Activated T-helper 1 cell treated with Interleukin-2 at 50 U/mL for 16 hours (primary cell): Measurements from ENCODE around the gene SLC16A13.
"Not testable (repeated sequence)": the region's sequence is repeated elsewhere in the genome, so short reads cannot be mapped to it uniquely, and the experiment has no call there.

Source experiments
- DNase-seq: peaks from one replicate; pipeline ENCODE4 v3.0.0-alpha.2; 2020; ENCODE audit warnings: low read depth

The SLC16A13 gene

GRCh38 chr17:7035591-7036368 lies at the start of gene SLC16A13:
TSS of gene SLC16A13 (plus strand) at chr17:7036015. CDS start at chr17:7036383, 368 bp downstream.
- peak; percentile 97 for DNase-seq

- DNase-seq, result no peak
Measured at GRCh38 chr17:6986676-6987075, 49.1 kb upstream of the SLC16A13 start.

GRCh38 chr17:6989779-6990178 lies 46.0 kb upstream of the SLC16A13 start:
- DNase-seq, result no peak

- DNase-seq, result not testable (repeated sequence)
Measured at GRCh38 chr17:6993613-6994056, 42.2 kb upstream of the SLC16A13 start.

GRCh38 chr17:6994118-6994598 lies 41.7 kb upstream of the SLC16A13 start:
- no peak for DNase-seq

- DNase-seq, result no peak
Measured at GRCh38 chr17:6994666-6995256, 41.1 kb upstream of the SLC16A13 start.

GRCh38 chr17:6995500-6996255 lies 40.1 kb upstream of the SLC16A13 start, which contains the start of gene ALOX12:
TSS of gene ALOX12 (plus strand) at chr17:6996049. CDS start at chr17:6996118, 69 bp downstream.
- no peak for DNase-seq

GRCh38 chr17:6996256-6997011 lies 39.4 kb upstream of the SLC16A13 start:
- no peak for DNase-seq

GRCh38 chr17:6997171-6997570 lies 38.6 kb upstream of the SLC16A13 start:
- DNase-seq, result no peak

GRCh38 chr17:6998855-6999508 lies 36.8 kb upstream of the SLC16A13 start:
- DNase-seq, result no peak

GRCh38 chr17:7001318-7001961 lies 34.4 kb upstream of the SLC16A13 start:
- no peak for DNase-seq

- DNase-seq, result no peak
Measured at GRCh38 chr17:7002288-7003047, 33.3 kb upstream of the SLC16A13 start.

GRCh38 chr17:7003745-7004144 lies 32.1 kb upstream of the SLC16A13 start:
- DNase-seq, result no peak

- no peak for DNase-seq
Measured at GRCh38 chr17:7004398-7005253, 31.2 kb upstream of the SLC16A13 start.

GRCh38 chr17:7005716-7006115 lies 30.1 kb upstream of the SLC16A13 start:
- no peak for DNase-seq

- no peak for DNase-seq
Measured at GRCh38 chr17:7007143-7007542, 28.7 kb upstream of the SLC16A13 start.

GRCh38 chr17:7010523-7010922 lies 25.3 kb upstream of the SLC16A13 start:
- DNase-seq, result no peak

GRCh38 chr17:7011415-7011814 lies 24.4 kb upstream of the SLC16A13 start:
- DNase-seq, result no peak

- DNase-seq, result no peak
Measured at GRCh38 chr17:7011942-7012254, 23.9 kb upstream of the SLC16A13 start.
